Lower leg skin (tissue), 4 donors: Measurements from ENCODE around the gene AGO4. TPM values are rescaled to one million over a fixed set of nuclear protein-coding genes. Genes with fewer than 3 reads are reported as not detected.

Experiments
- DNase-seq, 2 donors: peaks; one replicate each; pipeline ENCODE4 v3.0.0-alpha.2; 2019; ENCODE audit warnings: low spot score in 2 of 2
- H3K4me3 ChIP-seq: fragments of 200-600 bp; sonication (generic); 2 replicates; pipeline ENCODE4 v1.5.1; 2017; ENCODE audit warnings: mild to moderate bottlenecking, low read depth; ENCODE audit not compliant: poor library complexity, severe bottlenecking
- POLR2A ChIP-seq, 2 donors: fragments of 450-650 bp; IDR thresholded peaks; one replicate each; pipeline ENCODE4 v1.6.1; 2016 to 2017; ENCODE audit warnings: antibody characterized with exemption in 2 of 2, mild to moderate bottlenecking in 1 of 2, moderate library complexity in 1 of 2
- WGBS, 2 donors: methylation state at CpG; one replicate each; pipeline ENCODE4 v1.1.5; 2018; 5-methylcytosine and 5-hydroxymethylcytosine counted together
- intact Hi-C: fragments of 100-400 bp; cut with DNase I; formaldehyde crosslinking; loops from one replicate; pipeline ENCODE4 v1.15.0; 2023; ENCODE audit warnings: low total_unique reads
- total RNA-seq, 4 donors: library from RNA; depleted of rRNA; stranded (reverse); fragments of >200 nt; gene quantifications; one replicate each; pipeline ENCODE4 v1.1.0, GENCODE V29; 2016
- TF ChIP-seq, protein P1 (sequence below), 3 donors: fragments of 450-650 bp; IDR thresholded peaks; one replicate each; pipeline ENCODE4 v1.5.1; 2016; ENCODE audit warnings: antibody characterized with exemption in 3 of 3, mild to moderate bottlenecking in 3 of 3, moderate library complexity in 2 of 3

AGO4 gene
- total RNA-seq, 4 donors from 2014 or later = 28.1 to 40.3 (median 34.6) TPM

- TF ChIP-seq, protein P1, sequence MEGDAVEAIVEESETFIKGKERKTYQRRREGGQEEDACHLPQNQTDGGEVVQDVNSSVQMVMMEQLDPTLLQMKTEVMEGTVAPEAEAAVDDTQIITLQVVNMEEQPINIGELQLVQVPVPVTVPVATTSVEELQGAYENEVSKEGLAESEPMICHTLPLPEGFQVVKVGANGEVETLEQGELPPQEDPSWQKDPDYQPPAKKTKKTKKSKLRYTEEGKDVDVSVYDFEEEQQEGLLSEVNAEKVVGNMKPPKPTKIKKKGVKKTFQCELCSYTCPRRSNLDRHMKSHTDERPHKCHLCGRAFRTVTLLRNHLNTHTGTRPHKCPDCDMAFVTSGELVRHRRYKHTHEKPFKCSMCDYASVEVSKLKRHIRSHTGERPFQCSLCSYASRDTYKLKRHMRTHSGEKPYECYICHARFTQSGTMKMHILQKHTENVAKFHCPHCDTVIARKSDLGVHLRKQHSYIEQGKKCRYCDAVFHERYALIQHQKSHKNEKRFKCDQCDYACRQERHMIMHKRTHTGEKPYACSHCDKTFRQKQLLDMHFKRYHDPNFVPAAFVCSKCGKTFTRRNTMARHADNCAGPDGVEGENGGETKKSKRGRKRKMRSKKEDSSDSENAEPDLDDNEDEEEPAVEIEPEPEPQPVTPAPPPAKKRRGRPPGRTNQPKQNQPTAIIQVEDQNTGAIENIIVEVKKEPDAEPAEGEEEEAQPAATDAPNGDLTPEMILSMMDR (IDR thresholded peaks at IDR 0.05) = no peak
- no peak for TF ChIP-seq POLR2A (IDR thresholded peaks at IDR 0.05)
- no peak for DNase-seq
- no peak overlapping the region for H3K4me3 ChIP-seq
- 70 to 80% methylated on average over 2 of the region's 2 CpGs for WGBS, 2 donors
- intact Hi-C loops = no loop called here
Observed at GRCh38 chr1:35902671-35903070, 94.9 kb downstream of the AGO4 start.

Other genes starting within 250 kb of the AGO4 start
- 1 to 10 TPM; 4.2 to 5.7 (median 4.8) TPM for gene TFAP2E, start 234.7 kb upstream of the AGO4 start, total RNA-seq
- gene PSMB2, start 166.5 kb upstream of the AGO4 start, total RNA-seq = 10 to 100 TPM; 40.4 to 48.6 (median 41.5) TPM
- 1 to 10 TPM; 5.6 to 9.8 (median 6.5) TPM for gene C1orf216, start 89.1 kb upstream of the AGO4 start, total RNA-seq
- gene CLSPN, start 38.0 kb upstream of the AGO4 start, total RNA-seq = under 1 TPM in 3 of 4 donors, not detected in 1; 0.32 to 0.37 (median 0.34) TPM
- gene AGO1, start 75.2 kb downstream of the AGO4 start, total RNA-seq = 10 to 100 TPM; 18.2 to 29.5 (median 22.5) TPM
- gene AGO3, start 123.1 kb downstream of the AGO4 start, total RNA-seq = 10 to 100 TPM; 11.5 to 25.8 (median 20.9) TPM